ENCODE data around the gene MKRN1. TPM values are rescaled to one million over a fixed set of nuclear protein-coding genes. Genes with fewer than 3 reads are reported as not detected.

MKRN1 gene
- total and polyA plus RNA-seq, 2 of the 4 experiments (the other 2 are of a cell fraction) = 47.2 to 83.0 TPM

DNA sequence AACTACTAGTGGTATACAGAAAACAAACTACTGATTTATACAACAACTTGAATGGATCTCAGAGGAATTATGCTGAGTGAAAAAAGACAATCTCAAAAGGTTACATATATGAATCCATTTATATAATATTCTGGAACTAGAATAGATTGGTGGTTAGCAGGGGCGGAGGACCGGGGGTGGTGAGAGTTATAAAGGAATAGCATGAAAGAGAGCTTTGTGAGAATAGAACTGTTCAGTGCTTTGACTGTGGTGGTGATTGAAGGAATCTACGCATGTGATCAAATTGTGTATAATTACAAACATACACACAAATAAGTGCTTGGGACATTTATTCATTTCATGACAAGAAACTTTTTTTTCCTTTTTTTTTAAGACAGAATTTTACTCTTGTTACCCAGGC lies 55.8 kb downstream of the MKRN1 start:
- Histone ChIP-seq H2AK5ac (ENCODE audit: low read depth, low read length) (no peak overlapping the region), H3K4me3 (ENCODE audit: insufficient read depth, low read depth, low read length) (no peak overlapping the region), H3K27me3 (ENCODE audit: control insufficient read depth, insufficient read depth, low read length) (peaks cover 25% of the 10 kb centered on the region), H3K14ac (replicated peaks; ENCODE audit: low read depth, low read length) (no peak overlapping the region), H3K4ac (ENCODE audit: low read depth, low read length) (no peak overlapping the region), H2AK9ac (replicated peaks; ENCODE audit: low read depth, low read length, poor library complexity) (no peak overlapping the region), H3K4me2 (ENCODE audit: low read depth, low read length) (no peak overlapping the region), H2BK20ac (ENCODE audit: low read depth, low read length) (no peak overlapping the region), H3K18ac (ENCODE audit: low read depth, low read length) (no peak overlapping the region), H3K23ac (ENCODE audit: low read depth, low read length) (no peak overlapping the region), H2BK5ac (ENCODE audit: low read depth, low read length, poor library complexity, severe bottlenecking) (no peak overlapping the region), H3K27ac (ENCODE audit: insufficient read depth, low read length) (no peak overlapping the region), H3K9me1 (ENCODE audit: insufficient read depth, low read length) (no peaks in the 10 kb centered on the region), H3K56ac (ENCODE audit: extremely low read depth, insufficient read depth, low read length) (no peak overlapping the region), H3K36me3 (ENCODE audit: control insufficient read depth, insufficient read depth, low read length) (no peaks in the 10 kb centered on the region), H2BK15ac (ENCODE audit: low read depth, low read length) (no peak overlapping the region), H2BK120ac (ENCODE audit: low read depth, low read length) (no peak overlapping the region), H3K4me1 (ENCODE audit: control insufficient read depth, insufficient read depth, low read length) (no peaks in the 10 kb centered on the region), H4K20me1 (ENCODE audit: insufficient read depth, low read length) (no peaks in the 10 kb centered on the region), H2AFZ (replicated peaks; ENCODE audit: low read length, poor library complexity) (no peak overlapping the region), H3K79me1 (ENCODE audit: low read depth in 1 of 2, low read length in 2 of 2) (no peaks in the 10 kb centered on the region), H4K5ac (ENCODE audit: low read depth, low read length) (no peak overlapping the region), H4K91ac (ENCODE audit: insufficient read depth, low read depth, low read length) (no peak overlapping the region), H3K9ac (ENCODE audit: low read depth, low read length) (no peak overlapping the region), H4K8ac (ENCODE audit: low read depth in 2 of 2, low read length in 2 of 2) (no peak overlapping the region), H3K9me3 (ENCODE audit: control insufficient read depth, insufficient read depth, low read length) (no peaks in the 10 kb centered on the region; the same call in 1 of the 2 replicates)
- CTCF ChIA-PET = no interaction called here
- DNase-seq (no peak), ATAC-seq (ENCODE audit: low read depth) (no peak)
- intact Hi-C loops (cut with micrococcal nuclease) (no loop called here), in situ Hi-C loops (cut with MboI; ENCODE audit: low sequenced_read_pairs) (no loop called here), dilution Hi-C loops (cut with HindIII; ENCODE audit: low sequenced_read_pairs, unreplicated experiment) (no loop called here)
- no peak for TF ChIP-seq RFX5 (IDR thresholded peaks at IDR 0.05; ENCODE audit: low read depth, low read length)
- TF ChIP-seq SMC3 (IDR thresholded peaks at IDR 0.05; ENCODE audit: low read depth, low read length) = no peak
- WGBS, 2 experiments (ENCODE audit: extremely low coverage in 2 of 2, insufficient read length in 1 of 2) = no CpG with 5 or more reads among the region's 3 CpGs
- POLR2A ChIA-PET (ENCODE audit: unreplicated experiment) = no interaction called here
- BruUV-seq (replicated peaks) = no TSS peak

Measured in IMR-90 (cell line).